GM03348 (cell line): ENCODE measurements around the gene CILP.
"Not testable (repeated sequence)": the region's sequence is repeated elsewhere in the genome, so short reads cannot be mapped to it uniquely, and the experiment has no call there.

Source experiments
- DNase-seq: peaks from one replicate; pipeline ENCODE4 v3.0.0; 2012; ENCODE audit warnings: low spot score

The CILP gene

DNA sequence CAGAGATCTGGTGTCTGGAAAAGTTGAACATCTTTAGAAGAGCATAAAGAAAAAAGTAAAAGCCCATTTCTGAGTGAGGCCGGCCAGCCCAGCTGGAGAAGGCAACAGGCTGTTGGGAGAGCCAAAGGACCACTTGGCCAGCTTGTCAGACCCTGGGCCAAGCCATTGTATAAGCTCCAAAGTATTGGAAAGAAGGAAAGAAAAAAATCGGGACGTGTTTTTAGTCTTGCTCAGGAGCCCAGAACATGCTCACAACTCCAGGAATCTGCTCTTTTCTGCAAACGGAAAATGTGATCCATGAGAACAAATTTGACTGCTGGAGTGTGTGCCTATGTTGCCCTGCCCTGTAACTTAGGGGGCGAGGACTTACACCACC lies 15.7 kb downstream of the CILP start:
- DNase-seq = no peak

DNA sequence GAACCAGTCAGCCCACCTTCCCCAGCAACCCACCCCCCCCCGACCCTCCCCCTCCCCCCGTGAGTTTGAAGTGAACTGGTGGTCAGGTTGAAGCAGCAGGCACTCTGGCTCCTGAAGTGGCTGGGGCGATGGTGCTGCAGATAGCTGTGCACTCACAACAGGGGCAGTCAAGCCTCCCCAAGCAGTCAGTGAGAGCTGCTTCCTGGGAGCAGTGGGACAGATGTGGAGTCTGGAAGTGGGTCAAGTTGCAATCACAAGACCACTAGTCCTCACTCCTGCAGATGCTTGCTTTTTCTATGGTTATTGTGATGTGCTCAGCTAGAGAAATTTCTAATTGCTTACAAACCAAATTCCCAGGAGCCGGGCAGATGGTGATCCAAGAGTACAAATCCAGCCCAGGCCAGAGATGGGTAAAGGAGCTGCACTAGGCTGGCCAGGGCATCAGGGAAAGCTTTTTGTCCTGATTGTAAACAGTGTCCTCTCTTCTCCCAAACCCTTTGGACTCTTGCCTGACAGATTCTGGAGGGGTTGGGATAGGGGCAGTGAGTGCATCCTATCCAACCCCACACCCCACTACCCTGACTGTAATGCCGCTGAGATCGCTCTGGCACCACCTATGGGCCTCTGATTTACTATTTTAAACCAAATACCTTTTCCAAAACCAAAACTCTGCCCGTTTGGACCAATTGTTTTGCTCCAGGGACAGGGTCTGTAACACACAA lies 16.3 kb downstream of the CILP start:
- peak; percentile 26 for DNase-seq

DNA sequence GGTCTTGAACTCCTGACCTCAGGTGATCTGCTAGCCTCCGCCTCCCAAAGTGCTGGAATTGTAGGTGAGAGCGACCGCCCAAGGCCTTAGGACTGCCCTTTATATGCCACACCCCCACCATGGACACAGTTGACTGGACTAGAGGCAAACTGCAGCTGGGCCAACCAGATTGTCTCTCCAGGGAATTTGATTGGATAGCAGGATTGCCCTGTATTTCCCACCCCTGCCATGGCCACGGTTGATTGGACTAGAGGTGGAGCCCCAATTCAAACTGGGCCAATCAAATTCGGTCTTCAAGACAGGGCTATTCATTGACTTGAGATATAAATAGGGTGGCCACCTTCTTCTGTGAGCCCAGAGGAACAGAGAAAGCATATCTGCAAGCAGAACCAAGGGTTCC lies 19.3 kb downstream of the CILP start:
- peak; percentile 25 for DNase-seq

DNA sequence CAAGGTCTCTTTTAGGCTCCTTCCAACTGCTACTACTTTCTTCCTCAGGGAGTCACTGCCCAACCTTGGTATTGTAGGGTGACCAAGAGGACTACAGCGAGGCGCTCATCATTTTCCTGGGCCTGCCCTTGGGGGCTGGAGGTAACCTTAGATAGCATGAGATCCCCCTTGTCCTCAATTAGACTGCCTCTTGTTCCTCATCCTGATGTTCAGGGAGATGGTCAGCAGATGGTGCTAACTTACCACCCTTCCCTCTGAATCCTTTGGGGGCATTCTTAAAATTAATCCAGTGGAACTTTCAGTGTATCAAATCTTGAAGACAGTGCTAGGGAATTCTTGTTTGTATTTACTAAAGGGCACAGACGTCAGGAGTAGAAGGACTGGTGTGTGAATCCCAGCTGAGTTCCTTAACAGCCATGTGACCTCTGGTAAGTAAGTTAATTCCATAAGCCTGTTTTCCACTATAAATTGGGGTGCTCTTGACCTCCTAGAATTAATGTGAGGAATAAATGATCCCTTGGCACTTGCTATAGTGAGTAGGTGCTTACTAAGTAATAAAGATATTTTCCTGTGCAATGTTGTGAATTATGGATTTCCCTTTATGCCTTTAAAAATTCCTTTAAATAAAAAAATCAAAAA lies 22.1 kb downstream of the CILP start:
- peak; percentile 81 for DNase-seq

DNA sequence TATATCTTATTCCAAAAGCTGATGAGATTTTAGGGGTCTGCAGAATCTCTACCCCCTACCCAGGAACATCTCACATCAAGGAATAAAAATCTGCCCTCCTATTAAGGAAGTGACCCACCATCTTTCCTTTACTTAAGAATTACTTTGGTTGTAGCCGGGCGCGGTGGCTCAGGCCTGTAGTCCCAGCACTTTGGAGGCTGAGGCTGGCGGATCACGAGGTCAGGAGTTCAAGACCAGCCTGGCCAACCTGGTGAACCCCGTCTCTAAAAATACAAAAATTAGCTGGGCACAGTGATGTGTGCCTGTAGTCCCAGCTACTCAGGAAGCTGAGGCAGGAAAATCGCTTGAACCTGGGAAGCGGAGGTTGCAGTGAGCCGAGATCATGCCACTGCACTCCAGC lies 22.8 kb downstream of the CILP start:
- DNase-seq = not testable (repeated sequence)

DNA sequence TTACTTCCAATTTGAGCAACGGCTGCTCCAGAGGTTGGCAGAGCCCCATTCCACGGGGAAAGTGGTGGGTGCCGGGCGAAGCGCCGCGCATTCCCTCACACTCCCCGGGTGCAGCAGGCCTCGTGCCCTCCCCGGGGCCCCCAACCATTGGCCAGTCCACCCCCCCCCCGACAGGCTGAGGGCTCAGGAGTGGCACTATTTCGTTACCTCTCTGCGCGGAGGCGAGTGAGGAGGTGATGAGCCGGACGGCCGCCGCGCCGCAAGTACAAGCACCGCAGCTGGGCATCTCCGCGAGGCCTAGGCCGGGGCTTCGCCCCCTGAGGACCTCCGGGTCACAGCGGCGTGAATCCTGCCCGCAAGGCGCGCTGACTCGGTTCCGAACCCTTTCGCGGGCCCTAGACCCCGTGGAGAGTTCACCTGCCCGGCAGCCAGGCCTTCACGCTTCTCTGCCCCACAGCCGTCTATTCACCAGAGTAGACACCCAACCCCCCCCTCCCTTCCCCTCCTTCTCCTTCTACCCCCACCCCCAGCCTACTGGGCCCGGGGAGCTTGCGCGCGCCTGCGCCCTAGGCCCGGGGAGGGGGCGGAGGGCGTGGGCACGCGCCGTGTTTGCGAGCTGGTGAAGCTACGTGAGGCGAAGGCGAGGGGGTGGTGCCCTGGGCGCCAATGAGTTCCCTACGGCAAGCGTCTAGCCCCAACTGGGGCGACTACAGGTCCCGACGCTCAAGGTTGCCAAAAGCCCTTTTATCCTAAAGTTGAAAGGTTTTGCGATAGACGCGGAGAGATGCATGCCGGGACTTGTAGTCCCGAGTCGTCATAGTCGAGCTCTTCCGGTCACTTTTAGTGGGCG lies 26.2 kb downstream of the CILP start, which contains the start of gene CLPX:
Gene CLPX, minus strand, starts transcription at position 475 of the 850 bp plus-strand sequence. Its CDS starts 189 bp downstream, at position 286.
- peak; percentile 99 for DNase-seq

DNA sequence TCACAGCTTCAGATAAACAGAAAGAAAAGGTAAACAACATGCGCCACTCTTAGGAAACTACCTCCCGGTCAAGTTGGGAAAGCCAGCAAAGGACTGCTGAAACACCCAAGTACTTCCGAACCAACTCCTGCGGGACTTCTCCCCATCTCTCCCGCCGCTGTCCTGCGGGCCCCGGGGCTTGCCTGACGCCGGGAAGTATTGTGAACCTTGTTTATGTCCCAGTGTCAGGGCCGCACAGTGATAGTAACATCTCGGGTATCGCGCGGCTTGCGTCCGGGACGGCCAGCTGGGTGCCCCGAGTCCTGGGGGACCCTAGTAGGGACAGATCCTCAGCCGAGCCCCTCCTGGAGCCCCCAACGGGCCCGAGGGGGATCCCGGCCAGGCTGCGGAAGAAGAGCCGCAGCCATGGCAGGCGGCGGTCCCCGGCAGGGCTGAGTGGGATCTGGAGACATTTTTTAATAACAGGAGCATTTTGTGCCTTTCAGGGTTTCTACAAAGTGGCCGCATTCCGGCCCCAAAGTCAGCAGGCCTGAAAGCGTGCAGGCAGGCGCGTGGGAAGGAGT lies 26.9 kb downstream of the CILP start:
- DNase-seq = peak; percentile 74

DNA sequence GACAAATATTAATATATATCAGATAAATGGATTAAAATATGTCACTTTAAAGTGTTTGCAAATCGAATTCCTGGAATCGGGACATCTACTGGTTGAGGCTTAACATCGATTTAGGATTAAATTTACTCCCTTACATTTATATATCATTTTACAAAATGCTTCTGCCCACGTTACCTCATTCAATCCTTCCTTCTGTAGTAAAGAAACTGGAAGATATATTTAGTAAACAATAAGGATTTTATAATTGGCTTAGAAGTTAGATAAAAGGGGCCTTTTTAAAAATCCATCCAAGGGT lies 27.5 kb downstream of the CILP start:
- DNase-seq = no peak

DNA sequence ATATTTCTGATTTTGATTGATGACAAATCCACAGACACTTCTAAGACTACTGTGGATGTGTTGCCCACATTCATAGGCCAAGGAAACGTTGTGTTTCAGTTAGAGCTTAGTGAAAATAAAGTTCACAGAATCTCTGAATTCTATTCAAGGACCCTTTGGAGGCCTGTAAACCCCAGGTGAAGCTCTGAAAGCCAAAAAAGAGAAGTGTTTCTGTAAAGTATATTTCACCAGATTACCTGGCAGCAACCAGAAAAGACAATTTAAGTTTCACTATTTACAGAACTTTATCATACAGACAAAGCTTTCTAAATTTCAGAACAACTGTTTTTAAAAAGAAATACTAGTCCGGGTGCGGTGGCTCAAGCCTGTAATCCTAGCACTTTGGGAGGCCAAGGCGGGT lies 28.7 kb downstream of the CILP start:
- DNase-seq = no peak

DNA sequence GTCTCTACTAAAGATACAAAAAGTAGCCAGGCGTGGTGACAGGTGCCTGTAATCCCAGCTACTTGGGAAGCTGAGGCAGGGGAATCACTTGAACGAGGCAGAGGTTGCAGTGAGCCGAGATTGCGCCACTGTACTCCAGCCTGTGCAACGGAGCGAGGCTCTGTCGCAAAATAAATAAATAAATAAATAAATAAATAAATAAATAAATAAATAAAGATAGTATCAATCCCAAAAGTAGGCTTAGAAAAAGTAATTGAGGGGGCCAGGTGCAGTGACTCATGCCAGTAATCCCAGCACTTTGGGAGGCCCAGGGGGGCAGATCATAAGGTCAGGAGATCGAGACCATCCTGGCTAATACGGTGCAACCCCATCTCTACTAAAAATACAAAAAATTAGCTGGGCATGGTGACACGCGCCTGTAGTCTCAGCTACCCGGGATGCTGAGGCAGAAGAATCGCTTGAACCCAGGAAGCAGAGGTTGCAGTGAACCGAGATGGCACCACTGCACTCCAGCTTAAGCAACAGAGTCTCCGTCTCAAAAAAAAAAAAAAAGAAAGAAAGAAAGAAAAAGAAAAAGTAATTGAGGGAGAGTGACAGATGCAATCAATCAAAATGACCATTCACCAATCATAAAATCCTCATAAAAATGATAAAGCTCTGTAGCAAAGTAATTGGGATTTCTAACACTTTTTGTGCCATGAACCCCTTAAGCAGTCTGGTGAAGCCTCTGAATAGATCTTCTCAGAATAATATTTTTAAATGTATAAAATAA lies 29.5 kb downstream of the CILP start:
- DNase-seq = not testable (repeated sequence)

DNA sequence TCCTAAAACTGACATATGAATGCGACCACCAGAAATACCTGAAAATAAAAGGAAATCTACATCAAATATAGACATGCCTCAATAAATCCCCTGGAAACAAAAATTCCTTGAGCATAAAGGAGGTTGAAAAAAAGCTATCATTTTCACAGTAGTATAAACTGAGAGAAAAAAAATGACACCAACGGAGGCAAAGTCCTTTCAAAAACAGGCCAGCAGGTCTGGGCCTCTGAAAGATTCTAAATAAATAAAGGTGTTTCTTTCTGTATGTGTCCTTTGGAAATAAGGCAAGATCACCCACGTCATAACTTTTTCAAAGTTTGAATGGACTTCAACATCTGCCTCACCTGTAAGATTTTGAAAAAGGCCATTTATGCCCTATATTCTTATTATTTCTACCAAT lies 31.1 kb downstream of the CILP start:
- no peak for DNase-seq

DNA sequence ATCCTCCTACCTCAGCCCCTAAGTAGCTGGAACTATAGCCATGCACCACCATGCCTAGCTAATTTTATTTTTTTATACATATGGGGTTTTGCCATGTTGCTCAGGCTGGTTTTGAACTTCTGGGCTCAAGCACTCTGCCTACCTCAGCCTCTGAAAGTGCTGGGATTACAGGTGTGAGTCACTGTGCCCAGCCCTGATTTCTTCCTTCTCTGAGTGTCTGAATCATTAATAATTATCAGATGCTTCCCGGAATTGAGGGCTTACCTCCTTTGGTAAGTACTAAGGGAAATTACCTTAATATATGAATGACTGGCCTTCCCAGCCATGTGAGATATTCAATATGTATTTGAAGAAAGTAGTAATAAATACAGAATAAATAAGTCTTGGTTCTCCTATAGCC lies 33.4 kb downstream of the CILP start:
- DNase-seq = no peak

DNA sequence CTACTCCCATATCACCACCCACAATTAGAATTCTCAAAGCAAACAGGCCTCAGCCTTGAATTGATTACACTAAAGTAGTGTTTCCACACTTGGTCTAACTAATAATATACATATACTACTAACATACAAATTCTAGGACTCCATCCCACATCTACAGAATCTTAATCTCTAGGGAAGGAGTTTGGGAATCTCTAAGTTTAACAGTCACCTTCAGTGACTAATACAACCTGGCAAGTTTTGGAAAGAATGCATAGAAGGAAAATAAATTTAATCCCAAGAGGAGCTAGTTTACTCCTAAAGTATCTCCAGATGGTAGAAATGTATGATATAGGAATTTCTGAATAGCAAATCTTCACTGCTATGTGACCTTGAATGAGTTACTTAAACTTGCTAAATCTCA lies 35.2 kb downstream of the CILP start:
- DNase-seq = no peak

DNA sequence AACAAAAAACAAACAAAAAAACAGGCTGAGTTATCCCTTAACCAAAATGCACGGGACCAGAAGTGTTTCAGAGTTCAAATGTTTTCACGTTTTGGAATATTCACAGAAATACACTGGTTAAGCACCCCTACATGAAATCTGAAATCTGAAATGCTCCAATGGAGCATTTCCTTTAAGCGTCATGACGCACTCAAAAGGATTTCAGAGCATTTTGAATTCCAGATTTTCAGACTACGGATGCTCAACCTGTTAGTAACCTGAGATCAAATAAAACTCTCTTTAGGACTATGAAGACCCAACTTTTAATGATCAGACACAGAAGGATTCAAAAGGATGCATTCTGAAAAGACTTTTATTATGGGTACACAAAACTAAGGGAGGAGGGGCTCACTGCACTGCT lies 35.8 kb downstream of the CILP start:
- DNase-seq = no peak

DNA sequence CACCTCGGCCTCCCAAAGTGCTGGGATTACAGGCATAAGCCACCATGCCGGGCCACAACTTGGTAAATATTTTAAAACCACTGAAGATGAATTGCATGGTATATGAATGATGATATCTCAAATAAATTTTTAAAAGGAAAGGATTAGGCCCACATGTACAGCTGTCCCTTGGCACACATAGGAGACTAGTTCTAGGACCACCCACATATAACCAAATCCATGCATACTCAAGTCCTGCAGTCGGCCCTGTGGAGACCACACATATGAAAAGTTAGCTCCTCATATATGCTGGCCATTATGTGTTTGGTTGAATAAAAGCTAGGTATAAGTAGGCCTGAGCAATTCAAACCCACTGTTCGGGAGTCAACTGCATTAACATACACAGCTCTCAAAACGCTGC lies 36.8 kb downstream of the CILP start:
- no peak for DNase-seq

DNA sequence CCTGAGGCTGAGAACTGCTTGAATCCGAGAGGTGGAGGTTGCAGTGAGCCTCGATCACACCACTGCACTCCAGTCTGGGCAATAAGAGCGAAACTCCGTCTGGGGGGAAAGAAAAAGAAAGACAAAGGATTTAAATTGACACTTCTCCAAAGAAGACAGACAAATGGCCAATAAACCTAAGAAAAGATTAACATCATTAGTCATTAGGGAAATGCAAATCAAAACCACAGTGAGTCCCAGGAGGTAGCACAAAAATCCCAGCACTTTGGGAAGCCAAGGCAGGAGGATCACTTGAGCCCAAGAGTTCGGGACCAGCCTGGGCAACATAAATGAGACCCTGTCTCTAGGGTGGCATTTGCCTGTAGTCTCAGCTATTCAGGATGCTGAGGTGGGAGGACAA lies 38.7 kb downstream of the CILP start:
- no peak for DNase-seq

DNA sequence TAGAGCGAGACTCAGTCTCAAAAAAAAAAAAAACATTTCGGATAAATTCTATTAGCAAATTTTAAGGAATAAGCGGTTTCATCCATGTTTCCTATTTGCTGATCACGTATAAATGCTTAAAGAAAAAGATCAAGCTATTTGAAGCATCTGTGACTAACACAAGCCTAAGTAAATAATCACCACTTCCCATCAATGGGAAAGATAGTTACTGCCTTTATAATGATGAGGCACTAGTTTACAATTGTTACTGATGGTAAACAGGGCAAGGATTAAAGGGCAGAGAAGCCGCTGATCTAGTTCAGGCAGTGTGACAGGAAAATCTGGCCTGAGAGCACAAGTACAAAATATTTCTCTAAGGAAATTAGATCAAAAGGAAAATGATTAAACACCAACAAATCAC lies 39.8 kb downstream of the CILP start:
- DNase-seq = no peak

DNA sequence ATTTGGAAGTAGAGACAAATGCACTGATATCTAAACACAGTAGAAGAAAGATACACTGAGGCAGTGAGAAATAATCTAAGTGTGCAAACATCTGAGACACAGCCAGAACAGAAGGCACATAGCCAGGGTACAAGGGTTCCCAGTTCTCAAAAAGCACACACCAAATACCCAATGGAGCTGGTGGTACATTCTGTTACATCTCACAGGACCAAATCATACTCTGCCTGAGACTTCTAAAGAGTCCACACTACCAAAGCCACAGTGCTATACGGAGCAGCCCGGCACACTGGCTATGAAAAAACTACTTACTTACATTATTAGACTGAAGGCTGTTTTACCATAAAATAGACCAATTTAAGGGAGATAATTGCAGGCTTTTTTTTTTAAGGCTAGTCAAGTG lies 45.4 kb downstream of the CILP start:
- no peak for DNase-seq

DNA sequence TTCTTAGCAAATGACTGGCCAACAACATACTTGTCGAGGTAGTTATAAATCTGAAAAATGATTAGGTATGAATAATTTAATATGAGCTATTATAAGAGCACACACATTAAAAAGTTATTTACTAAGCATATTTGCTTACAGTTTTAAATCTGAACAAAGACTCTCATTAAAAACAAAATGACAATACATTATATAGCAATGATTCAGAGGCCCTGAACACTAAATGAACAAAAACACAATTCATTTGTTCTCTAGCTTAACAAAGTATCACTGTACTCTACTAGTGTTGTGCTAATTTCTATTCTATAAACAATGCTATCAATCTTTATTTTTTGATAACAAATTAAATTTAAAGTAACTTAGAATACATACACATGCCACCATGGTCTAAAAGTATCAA lies 47.1 kb downstream of the CILP start:
- no peak for DNase-seq

DNA sequence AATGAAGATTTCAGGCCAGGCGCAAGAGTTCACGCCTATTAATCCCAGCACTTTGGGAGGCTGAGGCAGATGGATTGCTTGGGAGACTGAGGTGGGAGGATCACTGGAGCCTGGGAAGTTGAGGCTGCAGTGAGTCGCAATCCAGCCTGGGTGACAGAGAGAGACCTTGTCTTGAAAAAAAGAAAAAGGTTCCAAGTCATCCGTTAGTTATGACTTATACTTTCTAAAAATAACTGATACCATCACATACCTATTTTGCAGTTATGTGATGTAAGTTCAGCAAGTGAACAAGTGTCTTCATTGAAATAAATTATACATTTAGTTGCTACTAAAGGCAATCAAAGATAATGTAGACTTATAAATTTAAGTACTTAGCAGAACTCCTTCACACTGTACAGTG lies 48.2 kb downstream of the CILP start:
- no peak for DNase-seq

DNA sequence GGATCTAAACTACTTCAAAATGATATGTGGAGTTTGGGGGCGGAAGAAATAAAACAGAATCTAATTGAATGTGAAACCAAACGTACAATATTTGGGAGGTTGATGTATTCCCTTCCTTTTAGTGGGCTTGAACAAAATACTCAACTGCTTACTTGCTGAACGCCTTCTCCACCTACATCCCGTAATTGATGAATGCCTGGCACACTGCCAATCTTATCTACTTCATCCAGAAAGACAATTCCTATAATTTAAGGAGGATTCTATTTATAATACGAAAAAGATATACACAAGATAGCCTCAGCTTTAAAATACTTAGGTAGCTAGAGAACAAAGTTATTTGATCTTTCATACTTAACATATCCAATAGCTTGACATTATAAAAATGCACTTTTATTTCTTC lies 54.6 kb downstream of the CILP start:
- DNase-seq = no peak

DNA sequence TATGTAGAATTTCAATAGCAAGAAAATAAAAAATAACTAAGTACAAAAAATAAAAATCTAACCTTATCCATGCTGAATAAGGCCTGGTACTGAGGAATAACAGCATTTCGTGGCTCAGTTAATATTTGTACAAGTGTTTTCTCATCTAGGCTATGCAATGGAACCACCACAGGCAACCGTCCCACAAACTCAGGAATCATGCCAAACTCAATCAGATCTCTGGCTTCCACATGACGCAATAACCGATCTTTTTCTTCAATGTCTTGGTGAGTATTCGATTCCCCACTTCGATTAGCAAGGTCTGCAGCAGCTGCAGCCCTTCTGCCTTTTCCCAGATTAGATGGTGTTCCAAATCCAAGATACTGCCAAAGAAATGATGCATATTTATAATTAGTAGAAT lies 56.6 kb downstream of the CILP start:
- no peak for DNase-seq
